ENCODE measurements around the gene SCP2.

Gene SCP2

GRCh38 chr1:53086491-53087070 lies 159.5 kb downstream of the SCP2 start:
- no peak overlapping the region for H3K4me3 ChIP-seq (ENCODE audit: control insufficient read depth in 1 of 7, extremely low read depth in 1 of 7, insufficient read depth in 4 of 7, low read depth in 2 of 7, low read length in 6 of 7)
- 95% methylated on average over 4 of the region's 4 CpGs for WGBS (ENCODE audit: insufficient coverage)
- CTCF ChIA-PET: no interaction called here

GRCh38 chr1:53087332-53088285 lies 160.5 kb downstream of the SCP2 start:
- Histone ChIP-seq H3K36me3 (ENCODE audit: control insufficient read depth in 4 of 4, insufficient read depth in 4 of 4, low read length in 3 of 4) (no peaks in the 10 kb centered on the region), H3K4me3 (ENCODE audit: control insufficient read depth in 1 of 7, extremely low read depth in 1 of 7, insufficient read depth in 4 of 7, low read depth in 2 of 7, low read length in 6 of 7) (no peak overlapping the region), H3K27me3 (replicated peaks in 2 of 5; ENCODE audit: control insufficient read depth in 4 of 5, insufficient read depth in 5 of 5, low read length in 4 of 5) (no peaks in the 10 kb centered on the region), H3K27ac (ENCODE audit: insufficient read depth in 1 of 2, low read depth in 1 of 2, low read length in 2 of 2, poor library complexity in 1 of 2, severe bottlenecking in 2 of 2) (no peak overlapping the region), H3K9me3 (ENCODE audit: control extremely low read depth in 1 of 5, control insufficient read depth in 4 of 5, insufficient read depth in 2 of 5, low read depth in 1 of 5, low read length in 4 of 5) (no peaks in the 10 kb centered on the region), H3K4me1 (ENCODE audit: control extremely low read depth in 1 of 4, control insufficient read depth in 4 of 4, insufficient read depth in 4 of 4, low read length in 3 of 4) (peaks cover 0 to 12% (median 9%) of the 10 kb centered on the region in 4 experiments)
- DNase-seq: no peak
- POLR2A ChIA-PET: no interaction called here
- WGBS (ENCODE audit: insufficient coverage): 94% methylated on average over 26 of the region's 27 CpGs
- CTCF ChIA-PET: no interaction called here

More at GRCh38 chr1:53086491-53087070, 159.5 kb downstream of the SCP2 start:
- Histone ChIP-seq H3K4me1 (ENCODE audit: control extremely low read depth in 1 of 4, control insufficient read depth in 4 of 4, insufficient read depth in 4 of 4, low read length in 3 of 4) (peaks cover 0 to 12% (median 10%) of the 10 kb centered on the region in 4 experiments), H3K9me3 (ENCODE audit: control extremely low read depth in 1 of 5, control insufficient read depth in 4 of 5, insufficient read depth in 2 of 5, low read depth in 1 of 5, low read length in 4 of 5) (no peaks in the 10 kb centered on the region), H3K36me3 (ENCODE audit: control insufficient read depth in 4 of 4, insufficient read depth in 4 of 4, low read length in 3 of 4) (no peaks in the 10 kb centered on the region), H3K27ac (ENCODE audit: insufficient read depth in 1 of 2, low read depth in 1 of 2, low read length in 2 of 2, poor library complexity in 1 of 2, severe bottlenecking in 2 of 2) (no peak overlapping the region), H3K27me3 (replicated peaks in 2 of 5; ENCODE audit: control insufficient read depth in 4 of 5, insufficient read depth in 5 of 5, low read length in 4 of 5) (no peaks in the 10 kb centered on the region)
- DNase-seq: no peak
- POLR2A ChIA-PET: no interaction called here

GRCh38 chr1:53088616-53089300 lies 161.7 kb downstream of the SCP2 start:
- H3K9me3 ChIP-seq (ENCODE audit: control extremely low read depth in 1 of 5, control insufficient read depth in 4 of 5, insufficient read depth in 2 of 5, low read depth in 1 of 5, low read length in 4 of 5): no peaks in the 10 kb centered on the region

GRCh38 chr1:53089478-53090226 lies 162.6 kb downstream of the SCP2 start:
- no peaks in the 10 kb centered on the region for H3K4me1 ChIP-seq (ENCODE audit: control extremely low read depth in 1 of 4, control insufficient read depth in 4 of 4, insufficient read depth in 4 of 4, low read length in 3 of 4)
- WGBS (ENCODE audit: insufficient coverage): 96% methylated on average over 11 of the region's 11 CpGs
- CTCF ChIA-PET: no interaction called here
- no peak for DNase-seq
- no peaks in the 10 kb centered on the region for H3K9me3 ChIP-seq (ENCODE audit: control extremely low read depth in 1 of 5, control insufficient read depth in 4 of 5, insufficient read depth in 2 of 5, low read depth in 1 of 5, low read length in 4 of 5)
- no peak overlapping the region for H3K4me3 ChIP-seq (ENCODE audit: control insufficient read depth in 1 of 7, extremely low read depth in 1 of 7, insufficient read depth in 4 of 7, low read depth in 2 of 7, low read length in 6 of 7)
- H3K36me3 ChIP-seq (ENCODE audit: control insufficient read depth in 4 of 4, insufficient read depth in 4 of 4, low read length in 3 of 4): no peaks in the 10 kb centered on the region
- no peak overlapping the region for H3K27ac ChIP-seq (ENCODE audit: insufficient read depth in 1 of 2, low read depth in 1 of 2, low read length in 2 of 2, poor library complexity in 1 of 2, severe bottlenecking in 2 of 2)
- no peaks in the 10 kb centered on the region for H3K27me3 ChIP-seq (replicated peaks in 2 of 5; ENCODE audit: control insufficient read depth in 4 of 5, insufficient read depth in 5 of 5, low read length in 4 of 5)
- POLR2A ChIA-PET: no interaction called here

More at GRCh38 chr1:53088616-53089300, 161.7 kb downstream of the SCP2 start:
- no peak for DNase-seq
- Histone ChIP-seq H3K36me3 (ENCODE audit: control insufficient read depth in 4 of 4, insufficient read depth in 4 of 4, low read length in 3 of 4) (no peaks in the 10 kb centered on the region), H3K4me3 (ENCODE audit: control insufficient read depth in 1 of 7, extremely low read depth in 1 of 7, insufficient read depth in 4 of 7, low read depth in 2 of 7, low read length in 6 of 7) (no peak overlapping the region), H3K27ac (ENCODE audit: insufficient read depth in 1 of 2, low read depth in 1 of 2, low read length in 2 of 2, poor library complexity in 1 of 2, severe bottlenecking in 2 of 2) (no peak overlapping the region), H3K27me3 (replicated peaks in 2 of 5; ENCODE audit: control insufficient read depth in 4 of 5, insufficient read depth in 5 of 5, low read length in 4 of 5) (no peaks in the 10 kb centered on the region), H3K4me1 (ENCODE audit: control extremely low read depth in 1 of 4, control insufficient read depth in 4 of 4, insufficient read depth in 4 of 4, low read length in 3 of 4) (peaks cover 0 to 2% (median 0%) of the 10 kb centered on the region in 4 experiments)
- ChIA-PET POLR2A (no interaction called here), CTCF (no interaction called here)
- 96% methylated on average over 13 of the region's 19 CpGs for WGBS (ENCODE audit: insufficient coverage)

- DNase-seq: no peak
- Histone ChIP-seq H3K36me3 (ENCODE audit: control insufficient read depth in 4 of 4, insufficient read depth in 4 of 4, low read length in 3 of 4) (no peaks in the 10 kb centered on the region), H3K4me1 (ENCODE audit: control extremely low read depth in 1 of 4, control insufficient read depth in 4 of 4, insufficient read depth in 4 of 4, low read length in 3 of 4) (no peaks in the 10 kb centered on the region), H3K9me3 (ENCODE audit: control extremely low read depth in 1 of 5, control insufficient read depth in 4 of 5, insufficient read depth in 2 of 5, low read depth in 1 of 5, low read length in 4 of 5) (peaks cover 0 to 4% (median 0%) of the 10 kb centered on the region in 5 experiments), H3K27ac (ENCODE audit: insufficient read depth in 1 of 2, low read depth in 1 of 2, low read length in 2 of 2, poor library complexity in 1 of 2, severe bottlenecking in 2 of 2) (no peak overlapping the region), H3K4me3 (ENCODE audit: control insufficient read depth in 1 of 7, extremely low read depth in 1 of 7, insufficient read depth in 4 of 7, low read depth in 2 of 7, low read length in 6 of 7) (no peak overlapping the region), H3K27me3 (replicated peaks in 2 of 5; ENCODE audit: control insufficient read depth in 4 of 5, insufficient read depth in 5 of 5, low read length in 4 of 5) (no peaks in the 10 kb centered on the region)
- CTCF ChIA-PET: no interaction called here
- WGBS (ENCODE audit: insufficient coverage): 91% methylated on average over 36 of the region's 37 CpGs
- POLR2A ChIA-PET: no interaction called here
Measured at GRCh38 chr1:53090227-53091147, 163.4 kb downstream of the SCP2 start.

GRCh38 chr1:53091841-53092645 lies 165.0 kb downstream of the SCP2 start:
- ChIA-PET POLR2A (no interaction called here), CTCF (no interaction called here)
- WGBS (ENCODE audit: insufficient coverage): 93% methylated on average over 25 of the region's 26 CpGs
- H3K9me3 ChIP-seq (ENCODE audit: control extremely low read depth in 1 of 5, control insufficient read depth in 4 of 5, insufficient read depth in 2 of 5, low read depth in 1 of 5, low read length in 4 of 5): peaks cover 0 to 18% (median 14%) of the 10 kb centered on the region in 5 experiments
- H3K4me3 ChIP-seq (ENCODE audit: control insufficient read depth in 1 of 7, extremely low read depth in 1 of 7, insufficient read depth in 4 of 7, low read depth in 2 of 7, low read length in 6 of 7): no peak overlapping the region
- H3K36me3 ChIP-seq (ENCODE audit: control insufficient read depth in 4 of 4, insufficient read depth in 4 of 4, low read length in 3 of 4): no peaks in the 10 kb centered on the region
- no peaks in the 10 kb centered on the region for H3K27me3 ChIP-seq (replicated peaks in 2 of 5; ENCODE audit: control insufficient read depth in 4 of 5, insufficient read depth in 5 of 5, low read length in 4 of 5)
- DNase-seq: no peak
- H3K4me1 ChIP-seq (ENCODE audit: control extremely low read depth in 1 of 4, control insufficient read depth in 4 of 4, insufficient read depth in 4 of 4, low read length in 3 of 4): no peaks in the 10 kb centered on the region
- H3K27ac ChIP-seq (ENCODE audit: insufficient read depth in 1 of 2, low read depth in 1 of 2, low read length in 2 of 2, poor library complexity in 1 of 2, severe bottlenecking in 2 of 2): no peak overlapping the region

Measured in common myeloid progenitor, CD34-positive (primary cell).